DMS53 (cell line): ENCODE measurements around the gene HLF.

ENCODE experiments used
- DNase-seq: peaks from one replicate; lab custom pipeline; 2025; lab: John Stamatoyannopoulos, UW

The HLF gene

GRCh38 chr17:55332296-55333041 is 67.7 kb downstream of the HLF start:
- DNase-seq = peak; percentile 85

GRCh38 chr17:55334285-55334684 is 69.5 kb downstream of the HLF start:
- no peak for DNase-seq

GRCh38 chr17:55334881-55335540 is 70.3 kb downstream of the HLF start:
- no peak for DNase-seq

- DNase-seq = no peak
These were observed 70.9 kb downstream of the HLF start for GRCh38 chr17:55335625-55336024.

GRCh38 chr17:55336426-55336825 is 71.7 kb downstream of the HLF start:
- DNase-seq = no peak

- no peak for DNase-seq
These were observed 75.4 kb downstream of the HLF start for GRCh38 chr17:55340176-55340575.

- no peak for DNase-seq
These were observed 75.9 kb downstream of the HLF start for GRCh38 chr17:55340686-55341085.

GRCh38 chr17:55341432-55341831 is 76.7 kb downstream of the HLF start:
- no peak for DNase-seq

- no peak for DNase-seq
These were observed 78.2 kb downstream of the HLF start for GRCh38 chr17:55342800-55343585.

- no peak for DNase-seq
These were observed 79.2 kb downstream of the HLF start for GRCh38 chr17:55343900-55344513.

- DNase-seq = no peak
These were observed 79.8 kb downstream of the HLF start for GRCh38 chr17:55344514-55344997.

GRCh38 chr17:55345132-55345531 is 80.4 kb downstream of the HLF start:
- DNase-seq = no peak

GRCh38 chr17:55346658-55347057 is 81.9 kb downstream of the HLF start:
- peak; percentile 25 for DNase-seq

GRCh38 chr17:55347341-55347740 is 82.6 kb downstream of the HLF start:
- no peak for DNase-seq

- peak; percentile 68 for DNase-seq
These were observed 84.1 kb downstream of the HLF start for GRCh38 chr17:55348749-55349354.

GRCh38 chr17:55350825-55351205 is 86.1 kb downstream of the HLF start:
- DNase-seq = no peak

- no peak for DNase-seq
These were observed 86.5 kb downstream of the HLF start for GRCh38 chr17:55351226-55351625.

- DNase-seq = no peak
These were observed 89.2 kb downstream of the HLF start for GRCh38 chr17:55354010-55354409.

- DNase-seq = no peak
These were observed 90.2 kb downstream of the HLF start for GRCh38 chr17:55354941-55355340.

GRCh38 chr17:55356434-55357328 is 91.9 kb downstream of the HLF start:
- DNase-seq = peak; percentile 83

GRCh38 chr17:55360971-55361370 is 96.2 kb downstream of the HLF start:
- DNase-seq = no peak
